Fibroblast of peridontal ligament (primary cell): ENCODE measurements around the gene KRT14.
"Not testable (repeated sequence)": the region's sequence is repeated elsewhere in the genome, so short reads cannot be mapped to it uniquely, and the experiment has no call there.

Experiments used
- DNase-seq: peaks from one replicate; pipeline ENCODE4 v3.0.0-alpha.2; 2010; ENCODE audit errors: extremely low read depth

The KRT14 gene

DNA sequence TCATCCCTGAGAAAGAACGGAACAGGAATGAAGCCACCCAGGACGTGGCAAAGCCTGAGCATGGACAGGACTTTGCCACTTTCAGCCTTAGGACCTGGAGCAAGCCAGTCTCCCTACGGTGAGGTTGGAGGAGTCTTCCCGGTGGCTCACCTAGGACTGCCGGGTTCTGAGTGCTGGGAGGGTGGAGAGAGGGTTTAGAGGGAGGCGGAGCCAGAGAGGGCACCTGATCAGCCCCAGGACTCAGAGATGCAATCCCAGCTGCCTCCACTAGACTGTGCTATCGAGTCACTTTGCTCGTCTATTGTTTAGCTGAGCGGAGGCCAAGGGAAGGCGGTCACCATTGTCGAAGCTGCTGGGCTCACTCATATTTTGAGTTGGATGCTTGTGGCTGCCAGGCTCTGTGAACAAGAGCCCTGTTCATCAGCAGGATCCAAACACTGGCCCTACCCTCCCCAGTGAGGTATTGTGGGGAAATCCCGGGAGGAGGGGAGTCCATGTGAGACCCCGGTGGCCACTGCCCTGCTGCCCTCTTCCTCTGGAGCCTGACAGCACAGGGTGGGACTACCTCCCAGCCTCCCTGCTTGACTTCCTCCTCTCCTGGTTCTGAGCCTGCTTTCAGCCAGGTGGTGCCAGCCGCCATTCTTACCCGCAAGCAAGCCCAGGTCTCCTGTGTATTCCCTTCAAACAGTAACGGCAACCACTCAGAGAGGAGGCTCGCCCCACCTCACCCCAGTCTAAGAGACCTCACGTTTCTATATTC is 7.0 kb downstream of the KRT14 start:
- peak; percentile 84 for DNase-seq

DNA sequence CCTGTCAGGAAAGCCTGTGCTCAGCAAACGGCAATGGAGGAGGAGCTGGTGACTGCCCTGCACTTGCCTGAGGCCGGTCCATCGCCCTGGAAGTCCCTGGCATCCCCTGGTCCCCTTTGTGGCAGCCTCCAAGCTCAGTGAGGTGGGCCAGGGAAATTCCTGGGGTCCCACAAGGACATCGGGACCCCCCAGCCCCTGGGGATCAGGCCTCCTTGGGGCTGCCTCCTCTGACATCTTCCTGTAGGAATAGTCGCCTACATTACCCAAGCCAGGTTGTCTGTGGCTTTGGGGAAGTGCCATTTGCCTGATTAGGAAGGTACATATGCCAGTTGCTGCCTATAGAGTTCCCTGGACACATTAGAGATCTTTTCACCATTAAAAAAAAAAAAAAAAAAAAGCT is 7.7 kb downstream of the KRT14 start:
- no peak for DNase-seq

DNA sequence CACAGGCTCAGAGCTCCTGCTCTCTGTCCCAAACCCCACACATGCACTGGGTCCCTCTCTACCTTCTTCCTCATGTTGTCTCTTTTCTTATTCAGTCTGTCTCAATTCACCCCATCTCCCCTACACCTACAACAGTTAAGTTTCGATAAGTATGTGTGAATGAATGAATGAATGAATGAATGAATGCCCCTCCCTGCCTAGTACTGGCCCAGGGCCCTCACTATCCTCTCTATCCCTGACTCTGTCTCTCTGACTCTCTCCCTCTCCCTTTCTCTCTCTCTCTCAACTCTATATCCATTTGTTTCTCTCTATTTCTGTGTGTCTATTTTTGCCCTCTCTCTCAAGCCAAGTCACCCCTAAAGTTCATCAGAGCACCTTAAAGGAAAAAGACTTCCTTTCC is 8.2 kb downstream of the KRT14 start:
- no peak for DNase-seq

DNA sequence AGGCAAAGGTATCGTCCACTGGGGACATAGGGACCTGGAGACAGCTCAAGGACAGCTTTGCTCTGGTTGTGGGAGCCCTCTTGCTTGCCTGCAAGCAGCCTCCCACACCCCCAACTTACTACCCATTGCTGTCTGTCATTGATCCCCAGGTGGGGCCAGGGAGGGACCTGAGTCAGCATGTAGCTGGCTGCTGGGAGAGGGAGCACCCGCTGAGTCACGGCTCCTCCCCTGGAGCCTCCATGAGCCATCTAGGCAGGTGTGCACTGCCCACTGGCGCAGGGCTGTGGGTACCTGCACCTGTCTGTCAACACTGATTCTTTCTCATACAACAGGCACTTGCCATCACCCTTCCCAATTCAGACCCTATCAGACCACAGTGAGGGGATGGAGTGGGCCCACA is 10.0 kb downstream of the KRT14 start:
- DNase-seq, result not testable (repeated sequence)

DNA sequence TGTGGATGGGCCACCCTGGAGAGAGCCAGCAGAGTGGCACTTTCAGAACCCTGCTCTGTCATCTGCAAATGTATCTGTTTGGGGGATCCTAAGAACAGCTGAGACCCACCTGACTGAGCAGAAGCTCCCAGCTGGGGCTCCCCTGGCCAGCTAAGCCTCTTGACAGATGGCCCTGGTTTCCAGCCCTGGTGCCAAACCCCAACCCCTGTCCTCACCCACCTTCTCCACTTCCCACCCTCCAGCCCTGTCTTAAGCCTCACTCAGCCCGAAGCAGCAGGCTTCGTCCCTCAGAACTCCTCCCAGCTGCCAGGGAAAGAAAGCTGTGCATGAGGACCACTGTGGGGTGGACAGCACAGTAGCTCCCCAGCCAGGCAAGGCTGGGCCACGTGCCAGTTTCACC is 11.4 kb downstream of the KRT14 start:
- no peak for DNase-seq

DNA sequence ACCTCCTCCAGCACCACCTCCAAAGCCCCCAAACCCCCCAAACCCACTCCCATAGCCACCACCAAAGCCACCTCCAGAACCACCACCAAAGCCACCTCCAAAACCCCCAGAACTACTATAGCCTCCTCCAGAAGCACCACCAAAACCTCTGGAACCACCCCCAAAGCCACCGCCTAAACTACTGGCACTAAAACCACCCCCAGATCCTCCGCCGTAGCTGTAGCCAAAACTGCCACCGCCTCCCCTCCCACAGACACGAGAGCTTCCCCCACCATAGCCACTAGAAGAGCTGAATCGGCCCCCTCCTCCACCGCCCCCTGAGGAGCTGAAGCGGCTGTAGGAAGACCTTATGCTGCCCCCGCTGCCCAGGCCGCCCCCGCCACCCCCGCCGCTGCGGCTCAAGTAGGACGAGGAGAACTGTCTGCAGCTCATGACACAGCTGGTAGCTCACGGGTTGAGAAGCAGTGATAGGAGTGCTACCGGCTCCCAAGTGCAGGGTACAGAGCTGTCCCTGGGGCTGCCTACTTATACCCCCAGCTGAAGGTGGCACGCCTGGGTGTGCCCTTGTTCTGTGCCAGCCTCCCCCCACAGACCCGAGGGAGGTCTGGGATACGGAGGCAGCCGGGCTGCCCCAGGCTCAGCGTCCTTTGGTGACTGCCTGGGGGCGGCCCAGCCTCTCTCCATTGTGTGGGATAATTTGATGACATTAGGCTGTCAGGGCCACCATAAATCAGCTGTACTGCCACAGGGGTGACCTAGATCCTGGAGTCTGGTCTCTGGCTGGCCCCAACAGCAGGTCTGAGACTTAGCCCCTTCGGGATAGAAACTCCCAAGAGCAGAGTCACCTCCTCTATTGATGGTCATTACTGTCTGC is 14.9 kb downstream of the KRT14 start, which contains the start of gene KRT9:
TSS of gene KRT9 (minus strand) at position 499 of the 874 bp plus-strand sequence. CDS start at position 432, 67 bp downstream.
- DNase-seq, result no peak

DNA sequence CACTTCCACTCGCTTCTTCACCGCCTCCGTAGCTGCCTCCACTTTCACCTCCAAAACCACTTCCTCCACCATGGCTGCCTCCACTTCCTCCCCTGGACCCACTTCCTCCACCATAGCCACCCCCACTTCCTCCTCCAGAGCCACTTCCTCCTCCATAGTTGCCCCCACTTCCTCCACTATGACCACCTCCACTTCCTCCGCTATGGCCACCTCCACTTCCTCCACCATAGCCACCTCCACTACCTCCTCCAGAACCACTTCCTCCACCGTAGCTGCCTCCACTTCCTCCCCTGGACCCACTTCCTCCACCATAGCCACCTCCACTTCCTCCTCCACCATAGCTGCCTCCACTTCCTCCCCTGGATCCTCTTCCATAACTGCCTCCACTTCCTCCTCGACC is 19.4 kb downstream of the KRT14 start:
- DNase-seq, result no peak

DNA sequence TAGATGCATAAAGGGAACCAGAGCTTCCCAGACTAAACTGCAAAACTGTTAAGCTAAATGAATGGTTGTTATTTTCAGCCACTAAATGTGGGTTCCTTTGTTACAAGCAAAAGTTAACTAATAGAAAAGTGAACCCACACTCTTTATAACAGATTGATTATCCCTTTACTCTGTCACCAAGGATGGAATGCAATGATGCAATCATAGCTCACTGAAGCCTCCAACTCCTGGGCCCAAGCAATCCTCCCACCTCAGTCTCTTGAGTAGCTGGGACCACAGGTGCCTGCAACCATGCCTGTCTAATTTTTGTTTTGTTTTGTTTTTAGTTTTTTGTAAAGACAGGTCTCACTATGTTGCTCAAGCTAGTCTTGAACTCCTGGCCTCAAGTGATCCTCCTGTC is 21.4 kb downstream of the KRT14 start:
- DNase-seq, result no peak

DNA sequence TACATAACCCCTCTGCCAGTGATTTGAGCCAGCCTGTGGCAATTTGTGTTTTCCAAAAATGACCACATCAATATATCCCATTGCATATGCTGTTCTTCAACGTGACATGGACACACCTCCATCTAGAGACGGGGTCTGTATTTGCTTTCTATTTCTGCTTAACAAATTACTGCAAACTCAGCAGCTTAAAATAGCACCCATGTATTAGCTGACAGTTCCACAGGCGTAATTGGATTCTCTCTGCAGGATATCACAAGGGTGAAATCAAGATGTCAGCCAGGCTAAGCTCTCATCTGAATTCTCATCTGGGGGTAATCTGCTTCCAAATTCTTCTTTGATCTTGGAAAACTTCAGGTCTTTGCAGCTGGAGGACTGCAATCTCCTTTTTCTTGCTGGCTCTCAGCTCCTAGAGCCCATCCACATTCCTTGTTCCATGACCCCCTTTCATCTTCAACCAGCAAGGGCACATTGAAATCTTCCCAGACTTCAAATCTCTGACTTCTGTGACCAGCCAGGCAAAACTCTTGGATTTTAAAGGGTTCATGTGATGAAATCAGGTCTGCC is 23.0 kb downstream of the KRT14 start:
- DNase-seq, result no peak

DNA sequence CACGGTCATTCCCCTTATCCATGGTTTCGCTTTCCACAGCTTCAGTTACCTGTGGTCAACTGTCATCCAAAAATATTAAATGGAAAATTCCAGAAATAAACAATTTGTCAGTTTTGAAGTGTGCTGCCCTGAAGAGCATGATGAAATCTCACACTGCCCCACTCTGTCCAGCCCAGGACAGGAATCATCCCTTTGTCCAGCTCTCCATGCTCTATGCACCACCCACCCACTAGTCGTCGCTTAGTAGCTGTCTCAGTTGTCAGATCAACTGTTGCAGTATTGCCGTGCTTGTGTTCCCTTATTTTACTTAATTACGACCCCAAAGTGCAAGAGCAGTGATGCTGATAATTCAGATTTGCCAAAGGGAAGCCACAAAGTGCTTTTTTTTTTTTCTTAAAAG is 25.1 kb downstream of the KRT14 start:
- DNase-seq, result no peak

DNA sequence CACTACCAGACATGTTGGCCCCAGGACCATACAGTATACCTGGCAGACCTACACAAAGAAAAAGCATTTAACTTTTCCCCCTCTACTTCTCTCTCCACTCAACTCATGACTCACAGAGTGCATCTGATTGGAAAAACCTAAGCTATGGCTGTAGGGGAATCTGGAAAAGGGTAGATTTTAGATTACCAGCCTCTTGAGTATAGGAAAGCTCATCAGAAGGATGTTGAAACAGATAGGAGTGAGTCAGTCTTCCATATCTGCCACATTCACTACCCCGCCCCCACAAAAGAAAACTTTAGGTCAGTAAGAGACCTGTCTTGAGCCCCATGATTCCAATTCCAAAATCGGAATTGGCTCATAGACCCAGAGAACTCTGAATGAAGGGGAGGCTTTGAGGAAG is 27.1 kb downstream of the KRT14 start:
- DNase-seq, result peak; percentile 51

DNA sequence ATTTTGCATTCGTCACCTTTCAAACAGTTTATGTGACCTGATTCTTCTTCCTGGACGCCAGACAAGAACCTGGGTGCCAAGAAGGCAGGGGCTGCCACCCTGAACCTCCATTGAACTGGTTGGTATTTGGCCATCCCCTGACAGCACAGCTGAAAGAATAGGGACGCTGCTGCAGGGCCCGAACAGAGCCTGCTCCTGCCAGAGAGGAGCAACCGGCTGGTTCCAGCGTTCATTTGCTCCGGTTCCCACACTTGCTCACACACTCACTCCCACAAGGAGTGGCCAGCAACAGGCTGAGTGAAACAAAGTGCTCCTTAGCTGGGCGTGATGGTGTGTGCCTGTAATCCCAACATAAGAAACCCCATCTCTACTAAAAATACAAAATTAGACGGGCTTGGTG is 29.8 kb downstream of the KRT14 start:
- no peak for DNase-seq

DNA sequence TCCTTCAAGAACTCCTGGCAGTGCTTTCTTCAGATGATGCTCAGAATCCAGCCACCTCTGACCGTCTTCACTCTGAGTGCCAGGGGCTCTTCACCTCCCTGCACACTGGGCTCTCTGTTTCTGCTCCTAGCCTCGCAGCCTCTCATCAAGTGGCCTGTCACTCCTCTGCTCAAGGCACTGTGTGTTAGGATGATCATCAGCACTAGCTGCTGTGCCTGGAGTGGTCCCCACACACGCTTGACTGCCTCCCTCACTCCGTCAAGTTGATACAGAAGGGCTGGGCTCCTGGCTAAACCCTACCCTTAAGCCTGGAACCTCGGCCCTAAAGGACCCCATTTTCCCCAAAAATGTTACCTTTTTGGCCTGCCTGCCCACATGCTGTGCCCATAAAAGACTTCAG is 30.4 kb downstream of the KRT14 start:
- DNase-seq, result no peak

DNA sequence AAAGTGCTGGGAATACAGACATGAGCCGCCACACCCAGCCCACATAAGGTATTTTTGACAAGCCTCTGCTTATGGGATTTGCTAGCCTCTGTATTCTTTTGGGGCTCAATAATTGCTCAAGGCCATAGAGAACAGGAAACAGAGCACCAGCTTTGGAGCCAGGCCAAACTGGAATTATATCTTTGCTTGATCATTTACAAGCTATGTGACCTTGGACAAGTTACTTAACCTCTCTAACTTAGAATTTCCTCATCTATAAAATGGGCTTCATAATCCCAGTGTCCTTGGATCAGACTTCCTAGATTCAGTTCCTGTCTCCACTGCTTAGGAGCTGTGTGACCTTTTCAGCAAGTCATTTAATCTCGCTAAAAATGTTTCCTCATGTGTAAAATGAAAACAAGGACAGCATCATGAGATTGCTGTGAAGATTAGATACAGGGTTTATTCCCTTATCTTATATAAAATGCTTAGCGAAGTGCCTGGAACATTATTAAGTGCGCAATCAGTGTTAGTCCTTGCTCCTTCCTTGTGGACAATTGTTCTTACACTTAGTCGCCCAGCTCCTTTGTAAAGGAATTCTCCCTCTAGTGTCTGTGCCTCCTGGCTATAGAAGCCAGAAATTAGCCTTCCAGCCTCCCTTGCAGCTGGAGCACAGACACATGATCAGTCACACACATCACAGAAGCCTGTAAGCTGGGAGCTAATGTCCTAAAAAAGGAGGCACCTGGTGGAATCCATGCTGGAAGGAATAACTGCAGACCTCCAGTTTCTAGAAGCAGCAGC is 31.4 kb downstream of the KRT14 start:
- DNase-seq, result no peak

DNA sequence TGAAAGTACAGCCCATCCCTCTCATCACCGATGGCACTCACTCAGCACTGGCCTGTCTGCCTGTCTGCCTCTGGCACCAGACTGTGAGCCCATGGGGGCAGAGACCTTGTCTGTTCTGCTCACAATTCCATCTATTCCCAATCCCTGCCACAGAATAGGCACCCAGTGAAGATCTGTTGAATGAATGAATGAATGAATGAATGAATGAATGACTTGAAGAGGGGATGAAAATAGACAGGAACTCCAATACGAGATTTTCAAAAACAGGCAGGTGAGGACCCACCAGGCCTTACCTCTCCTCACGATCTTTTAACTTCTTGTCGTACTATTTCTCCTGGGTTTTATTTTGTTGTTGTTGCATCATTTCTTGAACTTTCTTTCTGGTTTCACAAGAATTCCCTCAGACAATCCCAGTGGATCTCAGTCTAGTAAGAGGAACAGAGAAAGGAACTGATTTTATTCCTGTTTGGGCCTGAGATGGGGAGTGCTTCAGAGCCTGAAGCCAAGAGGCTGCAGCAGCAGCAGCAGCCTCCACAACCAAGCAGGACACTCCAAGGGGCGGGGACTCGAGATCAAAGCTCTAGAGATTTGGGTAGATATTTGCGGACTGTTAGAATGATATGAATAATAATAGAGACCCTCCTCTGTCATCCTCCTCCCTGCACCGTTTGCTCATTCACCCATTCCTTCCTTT is 32.6 kb downstream of the KRT14 start:
- peak; percentile 62 for DNase-seq

DNA sequence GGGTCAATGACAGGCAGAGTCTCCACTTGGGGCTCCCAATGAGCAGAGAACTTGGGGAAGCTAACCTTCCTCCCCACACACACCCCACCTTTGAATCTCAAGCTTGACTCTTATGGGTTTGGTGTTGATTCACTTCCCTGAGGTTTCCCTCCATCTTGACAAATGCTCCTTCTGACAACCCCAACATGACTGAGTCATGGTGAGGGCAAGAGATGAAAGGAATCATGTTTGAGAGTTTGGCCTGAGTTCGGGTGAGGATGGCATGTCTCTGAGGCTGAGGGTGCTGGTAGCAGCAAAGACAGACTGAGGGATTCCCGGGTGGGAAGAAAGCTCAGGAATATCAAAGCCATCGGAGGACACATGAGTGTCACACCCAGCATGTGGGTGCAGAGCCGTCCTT is 33.5 kb downstream of the KRT14 start:
- DNase-seq, result peak; percentile 27

DNA sequence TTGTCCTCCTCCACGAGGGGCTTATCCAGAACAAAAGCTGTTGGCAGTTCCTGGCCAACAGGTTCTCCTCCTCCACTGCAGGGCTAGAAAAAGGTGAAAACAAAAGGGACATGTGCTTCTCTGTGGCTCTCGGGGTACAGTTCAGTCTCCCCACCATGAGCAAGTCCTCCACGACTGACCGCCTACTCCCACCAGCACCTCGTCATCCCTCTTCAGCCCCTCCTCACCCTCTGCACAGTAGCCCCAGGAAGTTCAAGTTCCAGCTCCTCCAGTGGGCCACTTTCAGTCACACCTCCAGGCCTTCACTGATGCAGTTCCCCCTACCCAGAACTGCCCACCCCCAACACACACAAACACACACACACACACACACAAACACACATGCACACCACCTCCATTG is 34.2 kb downstream of the KRT14 start:
- no peak for DNase-seq

DNA sequence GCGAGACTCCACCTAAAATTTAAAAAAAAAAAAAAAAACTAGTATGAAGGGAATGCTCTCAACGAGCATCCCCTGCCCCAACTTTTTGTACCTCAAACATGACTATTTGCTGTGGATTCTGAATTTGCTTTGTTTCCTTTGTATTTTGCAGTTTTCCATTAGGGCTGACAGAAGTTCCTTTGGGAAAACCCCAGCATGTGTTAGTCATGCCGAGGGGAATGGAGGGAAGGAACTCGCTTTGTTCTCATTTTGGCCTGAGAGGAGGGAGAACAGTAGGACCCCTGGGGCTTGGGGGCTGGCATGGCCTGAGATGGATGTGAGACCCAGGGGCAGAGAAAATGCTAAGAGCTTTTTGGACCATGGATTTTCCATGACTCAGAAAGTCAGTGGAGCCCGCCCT is 35.3 kb downstream of the KRT14 start:
- DNase-seq, result peak; percentile 57

DNA sequence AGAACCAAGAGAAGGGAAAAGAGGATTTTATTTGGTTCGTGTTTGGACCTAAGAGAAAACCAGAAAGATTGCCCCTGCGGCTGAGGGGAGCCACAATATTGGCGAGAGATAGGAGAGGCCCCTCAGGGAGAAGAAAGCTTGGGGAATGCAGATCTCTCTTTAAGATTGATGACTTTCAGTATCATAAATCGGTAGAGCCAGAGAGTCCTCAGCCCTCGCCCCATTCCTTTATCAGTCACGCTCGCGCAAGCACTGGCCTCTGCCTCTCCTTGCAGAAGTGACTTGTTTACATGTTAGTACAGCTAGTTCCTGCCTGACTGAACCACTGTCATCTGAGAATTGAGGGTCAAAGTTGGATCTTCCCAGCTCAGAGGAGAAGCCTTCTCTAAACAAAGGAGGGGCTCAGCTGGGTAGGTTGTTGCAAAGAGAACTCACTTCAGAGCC is 37.1 kb downstream of the KRT14 start:
- peak; percentile 12 for DNase-seq

DNA sequence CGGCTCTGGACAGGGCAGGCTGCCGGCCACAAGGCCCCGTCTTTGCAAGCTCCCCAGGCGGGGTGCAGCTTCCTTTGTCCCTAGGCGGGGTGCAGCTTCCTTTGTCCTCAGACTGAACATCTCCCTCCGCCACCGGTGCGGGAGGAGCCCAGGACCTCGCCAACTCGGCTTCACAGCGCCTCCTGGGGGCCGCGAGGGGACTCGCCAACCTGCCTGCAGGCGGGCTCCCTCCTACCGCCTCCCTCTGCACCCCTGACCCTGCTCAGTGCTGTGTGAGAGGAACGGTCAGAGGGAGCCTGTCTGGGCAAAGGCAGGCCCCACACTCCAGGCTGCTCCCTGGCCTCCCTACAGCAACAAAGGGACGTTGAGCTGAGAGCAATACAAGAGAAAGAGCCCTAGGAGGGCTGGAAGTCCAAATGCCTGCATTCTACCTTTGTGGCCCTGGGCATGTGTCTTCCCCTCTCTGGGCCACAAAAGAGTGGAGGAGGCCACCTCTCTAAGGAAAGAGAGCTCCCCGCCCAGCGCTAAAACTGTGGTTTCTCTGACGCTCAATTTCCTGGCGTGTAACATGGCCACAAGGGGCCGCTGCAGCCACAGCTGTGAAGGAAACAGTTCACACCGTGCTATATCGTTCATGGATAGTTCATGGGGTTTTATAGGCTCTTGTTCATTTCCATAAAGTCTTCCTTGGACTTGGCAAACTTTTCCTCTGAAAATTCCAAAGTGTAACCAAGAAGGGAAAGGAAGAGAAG is 37.7 kb downstream of the KRT14 start:
- peak; percentile 92 for DNase-seq
